H1 (cell line): ENCODE measurements around the gene TMCO1. TPM values are rescaled to one million over a fixed set of nuclear protein-coding genes. Genes with fewer than 3 reads are reported as not detected.

ENCODE experiments used
- CTCF ChIA-PET: fragments of 300-600 bp; sonication (Branson Sonifier 250); formaldehyde crosslinking; loops from one replicate; lab custom pipeline; 2021; ENCODE audit not compliant: partially characterized antibody; lab: Charles Lee
- POLR2A ChIA-PET: fragments of 300-600 bp; sonication (Branson Sonifier 250); formaldehyde crosslinking; loops from one replicate; lab custom pipeline; 2021; ENCODE audit warnings: inconsistent platforms; ENCODE audit not compliant: partially characterized antibody; lab: Charles Lee
- DNase-seq, 2 experiments: peaks; one replicate each; pipeline versions ENCODE4 v3.0.0 to v3.0.0-alpha.2; 2010 to 2022; ENCODE audit warnings: low spot score in 2 of 2, low read depth in 1 of 2, mixed read lengths in 1 of 2
- FAIRE-seq: peaks from 2 replicates; lab custom pipeline; 2011; peaks lifted over from hg19 to GRCh38; lab: Jason Lieb, UNC
- H2AFZ ChIP-seq: 2 replicates; pipeline ENCODE4 v1.8.1; 2012; ENCODE audit warnings: low read length, inconsistent platforms
- H2AK5ac ChIP-seq: 2 replicates; pipeline ENCODE4 v1.6.1; 2013; ENCODE audit warnings: low read depth, low read length
- H2BK120ac ChIP-seq: replicated peaks from 2 replicates; pipeline ENCODE3; 2013; ENCODE audit warnings: low read depth, low read length, inconsistent platforms
- H2BK12ac ChIP-seq: 2 replicates; pipeline ENCODE4 v1.6.1; 2013; ENCODE audit warnings: low read depth, low read length
- H2BK15ac ChIP-seq: 2 replicates; pipeline ENCODE4 v1.6.1; 2013; ENCODE audit warnings: low read length
- H2BK20ac ChIP-seq: 2 replicates; pipeline ENCODE4 v1.6.1; 2013; ENCODE audit warnings: low read length
- H2BK5ac ChIP-seq: 2 replicates; pipeline ENCODE4 v1.6.1; 2013; ENCODE audit warnings: low read depth, low read length
- H3K14ac ChIP-seq: 2 replicates; pipeline ENCODE4 v1.6.1; 2013; ENCODE audit warnings: inconsistent platforms; ENCODE audit not compliant: insufficient read length
- H3K18ac ChIP-seq: 2 replicates; pipeline ENCODE4 v1.6.1; 2013; ENCODE audit warnings: low read length; ENCODE audit errors: extremely low read depth
- H3K23ac ChIP-seq: 2 replicates; pipeline ENCODE4 v1.6.1; 2013; ENCODE audit warnings: inconsistent platforms; ENCODE audit not compliant: insufficient read length
- H3K23me2 ChIP-seq: 2 replicates; pipeline ENCODE4 v1.6.1; 2013; ENCODE audit warnings: low read depth, low read length
- H3K27ac ChIP-seq: 2 replicates; pipeline ENCODE4 v1.6.1; 2011; ENCODE audit warnings: low read depth, low read length, inconsistent platforms
- H3K27me3 ChIP-seq, 4 experiments: replicated peaks in 1 of 4; 1 replicate in 1 of 4; 2 replicates in 3 of 4; pipeline versions ENCODE4 v1.6.1 to v1.8.1; 2011 to 2013; ENCODE audit warnings: low read length in 3 of 4, mild to moderate bottlenecking in 3 of 4, inconsistent platforms in 2 of 4, mixed read lengths in 2 of 4, moderate library complexity in 1 of 4; ENCODE audit not compliant: control insufficient read depth in 3 of 4, insufficient read depth in 3 of 4; ENCODE audit errors: extremely low read depth in 1 of 4
- H3K36me3 ChIP-seq, 4 experiments: 2 replicates each; pipeline versions ENCODE4 v1.6.1 to v1.8.1; 2011 to 2013; ENCODE audit warnings: mild to moderate bottlenecking in 4 of 4, low read length in 3 of 4, moderate library complexity in 2 of 4, control low read depth in 1 of 4, inconsistent platforms in 1 of 4; ENCODE audit not compliant: insufficient read depth in 4 of 4, control insufficient read depth in 2 of 4
- H3K4ac ChIP-seq: replicated peaks from 2 replicates; pipeline ENCODE3; 2013; ENCODE audit warnings: low read length, low read depth, mixed read lengths, inconsistent platforms; ENCODE audit not compliant: insufficient read length
- H3K4me1 ChIP-seq, 4 experiments: replicated peaks in 1 of 4; 1 replicate in 1 of 4; 2 replicates in 3 of 4; pipeline versions ENCODE4 v1.6.1 to v1.8.1; 2011 to 2013; ENCODE audit warnings: low read length in 3 of 4, inconsistent platforms in 2 of 4, mixed read lengths in 1 of 4; ENCODE audit not compliant: insufficient read depth in 4 of 4, control insufficient read depth in 3 of 4
- H3K4me2 ChIP-seq, 2 experiments: 2 replicates each; pipeline versions ENCODE4 v1.6.1 to v1.8.1; 2011 to 2013; ENCODE audit warnings: low read depth in 2 of 2, low read length in 2 of 2, control low read depth in 1 of 2, inconsistent platforms in 1 of 2, mild to moderate bottlenecking in 1 of 2; ENCODE audit not compliant: insufficient read depth in 1 of 2
- H3K4me3 ChIP-seq, 4 experiments: fragments of 200-600, 300-600 bp in 1 of 4; sonication (generic), shearing (Covaris generic), sonication (Bioruptor Twin) in 1 of 4; 2 replicates each; pipeline versions ENCODE4 v1.5.1 to v1.8.1; 2011 to 2016; ENCODE audit warnings: low read length in 4 of 4, low read depth in 3 of 4, control low read depth in 2 of 4, inconsistent platforms in 2 of 4, mild to moderate bottlenecking in 2 of 4, mixed read lengths in 1 of 4, moderate library complexity in 1 of 4; ENCODE audit not compliant: insufficient read depth in 2 of 4; ENCODE audit errors: extremely low read depth in 1 of 4
- H3K56ac ChIP-seq: replicated peaks from 2 replicates; pipeline ENCODE3; 2013; ENCODE audit warnings: low read depth, mild to moderate bottlenecking, mixed read lengths, low read length, inconsistent platforms; ENCODE audit not compliant: insufficient read length
- H3K79me1 ChIP-seq: 2 replicates; pipeline ENCODE4 v1.6.1; 2013; ENCODE audit warnings: low read depth, low read length, control low read depth
- H3K79me2 ChIP-seq, 2 experiments: 2 replicates each; pipeline versions ENCODE4 v1.6.1 to v1.8.1; 2012 to 2013; ENCODE audit warnings: low read length in 2 of 2, mild to moderate bottlenecking in 2 of 2, inconsistent platforms in 1 of 2; ENCODE audit not compliant: insufficient read depth in 2 of 2, control insufficient read depth in 1 of 2
- H3K9ac ChIP-seq, 4 experiments: replicated peaks in 1 of 4; 1 replicate in 1 of 4; 2 replicates in 3 of 4; pipeline versions ENCODE4 v1.6.1 to v1.8.1; 2011 to 2013; ENCODE audit warnings: low read depth in 3 of 4, low read length in 3 of 4, control low read depth in 2 of 4, mild to moderate bottlenecking in 2 of 4, moderate library complexity in 2 of 4, inconsistent platforms in 1 of 4; ENCODE audit errors: extremely low read depth in 1 of 4
- H3K9me3 ChIP-seq, 2 experiments: 2 replicates each; pipeline versions ENCODE4 v1.6.1 to v1.8.1; 2012 to 2013; ENCODE audit warnings: mild to moderate bottlenecking in 2 of 2, moderate library complexity in 2 of 2, control low read depth in 1 of 2, inconsistent platforms in 1 of 2, low read depth in 1 of 2, low read length in 1 of 2, mixed read lengths in 1 of 2; ENCODE audit not compliant: insufficient read depth in 2 of 2
- H4K20me1 ChIP-seq, 2 experiments: replicated peaks in 1 of 2; 2 replicates each; pipeline versions ENCODE3 to v1.8.1; 2011 to 2013; ENCODE audit warnings: inconsistent platforms in 2 of 2, low read length in 2 of 2, mild to moderate bottlenecking in 1 of 2; ENCODE audit not compliant: insufficient read depth in 2 of 2, control insufficient read depth in 1 of 2
- H4K5ac ChIP-seq: 2 replicates; pipeline ENCODE4 v1.6.1; 2013; ENCODE audit warnings: low read length, low read depth, mixed read lengths, inconsistent platforms; ENCODE audit not compliant: insufficient read length
- H4K8ac ChIP-seq: 2 replicates; pipeline ENCODE4 v1.8.0; 2013; ENCODE audit warnings: mild to moderate bottlenecking, moderate library complexity, low read length, inconsistent platforms; ENCODE audit not compliant: insufficient read depth; ENCODE audit errors: extremely low read depth
- H4K91ac ChIP-seq: replicated peaks from 2 replicates; pipeline ENCODE3; 2013; ENCODE audit warnings: low read length, mixed read lengths, inconsistent platforms; ENCODE audit not compliant: insufficient read length
- CBX8 ChIP-seq: fragments of 300-800, 300-1000 bp; sonication (generic); IDR thresholded peaks from 2 replicates; pipeline ENCODE4 v1.7.1; 2016; ENCODE audit warnings: low read depth, low read length, borderline replicate concordance
- CEBPB ChIP-seq: IDR thresholded peaks from 2 replicates; pipeline ENCODE4 v1.6.1; 2012; ENCODE audit warnings: low read depth, low read length
- CREB1 ChIP-seq: IDR thresholded peaks from 2 replicates; pipeline ENCODE4 v1.6.1; 2012; ENCODE audit warnings: inconsistent platforms
- CTBP2 ChIP-seq: IDR thresholded peaks from 2 replicates; pipeline ENCODE4 v1.7.0; 2011; ENCODE audit warnings: borderline replicate concordance, mild to moderate bottlenecking, moderate library complexity, mixed read lengths, low read length; ENCODE audit not compliant: insufficient read depth, insufficient read length
- FOSL1 ChIP-seq: IDR thresholded peaks from 2 replicates; pipeline ENCODE4 v1.6.1; 2011; ENCODE audit warnings: mild to moderate bottlenecking, low read depth, low read length, moderate library complexity; ENCODE audit not compliant: insufficient read depth
- GABPA ChIP-seq: IDR thresholded peaks from 2 replicates; pipeline ENCODE4 v1.6.1; 2011; ENCODE audit warnings: mild to moderate bottlenecking, low read length, moderate library complexity, borderline replicate concordance; ENCODE audit not compliant: insufficient read depth
- HDAC6 ChIP-seq: IDR thresholded peaks from one replicate; pipeline ENCODE4 v1.7.1; 2012; ENCODE audit warnings: low read depth, mild to moderate bottlenecking, inconsistent platforms, low read length, moderate library complexity
- KDM4A ChIP-seq: IDR thresholded peaks from one replicate; pipeline ENCODE4 v1.7.1; 2012; ENCODE audit warnings: low read depth, mild to moderate bottlenecking, moderate library complexity, low read length, inconsistent platforms; ENCODE audit not compliant: severe bottlenecking
- POLR2A ChIP-seq, 2 experiments: IDR thresholded peaks; 1 replicate in 1 of 2; 2 replicates in 1 of 2; pipeline ENCODE4 v1.6.1; 2011; ENCODE audit warnings: low read depth in 2 of 2, low read length in 2 of 2, mild to moderate bottlenecking in 2 of 2; ENCODE audit errors: control extremely low read depth in 1 of 2
- RBBP5 ChIP-seq: IDR thresholded peaks from 2 replicates; pipeline ENCODE4 v1.7.1; 2012; ENCODE audit warnings: low read depth, mild to moderate bottlenecking, inconsistent platforms, low read length, moderate library complexity, borderline replicate concordance
- SP1 ChIP-seq: IDR thresholded peaks from 2 replicates; pipeline ENCODE4 v1.6.1; 2011; ENCODE audit warnings: low read depth, low read length
- TAF1 ChIP-seq: IDR thresholded peaks from 2 replicates; pipeline ENCODE4 v1.6.1; 2011; ENCODE audit warnings: mild to moderate bottlenecking, low read depth, low read length
- TAF7 ChIP-seq: optimal IDR thresholded peaks from 2 replicates; pipeline ENCODE3; 2011; ENCODE audit warnings: low read depth, mild to moderate bottlenecking, inconsistent platforms, low read length, moderate library complexity, borderline replicate concordance
- ZNF274 ChIP-seq: IDR thresholded peaks from 2 replicates; pipeline ENCODE4 v1.7.0; 2012; ENCODE audit warnings: low read length, borderline replicate concordance; ENCODE audit errors: extremely low read depth
- WGBS, 2 experiments: shearing (Covaris generic) in 1 of 2; methylation state at CpG; one replicate each; pipeline versions ENCODE4 v1.1.6 to v1.1.7; 2013 to 2015; ENCODE audit warnings: low lambda C conversion rate in 2 of 2, mixed read lengths in 2 of 2, inconsistent platforms in 1 of 2, low coverage in 1 of 2, missing lambda C conversion rate in 1 of 2; ENCODE audit not compliant: insufficient replicate concordance in 2 of 2, insufficient coverage in 1 of 2, insufficient read length in 1 of 2; ENCODE audit errors: extremely low coverage in 1 of 2, missing lambda C conversion rate in 1 of 2; 5-methylcytosine and 5-hydroxymethylcytosine counted together
- polyA plus RNA-seq, 7 experiments: library from polyadenylated mRNA; depleted of rRNA in 3 of 7; stranded (reverse) in 5 of 7; unstranded in 2 of 7; fragments of >200 nt in 5 of 7; fragments of 200-250 nt in 2 of 7; gene quantifications; 1 replicate in 5 of 7; 2 replicates in 1 of 7; 4 replicates in 1 of 7; pipeline versions ENCODE4 v1.2.1 to v1.2.3, GENCODE V29; 2011 to 2013; ENCODE audit warnings: missing spikeins in 2 of 7, mixed read lengths in 2 of 7
- total RNA-seq: library from RNA; stranded (reverse); fragmentation: NEBNext Ultra II Directional; extraction: Animal tissue kit (Norgen Biotek cat#: 25700); gene quantifications from 2 replicates; pipeline ENCODE4 v1.2.1, GENCODE V29; 2021

The TMCO1 gene
- total and polyA plus RNA-seq, 2 of the 8 experiments (the other 6 are each of a cell fraction or from before 2014, with no cell fraction given), result 61.6 to 63.8 TPM

GRCh38 chr1:165793951-165794350 is 25.3 kb upstream of the TMCO1 start:
- 88% methylated on average over 2 of the region's 2 CpGs; no CpG with 5 or more reads in 1 of the 2 experiments for WGBS, 2 experiments
- FAIRE-seq (no peak), DNase-seq (no peak)
- no peak overlapping the region for H3K4me2 ChIP-seq
- no peak overlapping the region for H3K27ac ChIP-seq
- no peak overlapping the region for H2BK5ac ChIP-seq
- ChIA-PET POLR2A (no interaction called here), CTCF (interaction anchor here (0.7 kb wide), 2 partner anchors 27 to 405 kb away, joined by 3 read pairs; no protein-coding TSS in a partner anchor)
- H3K4me3 ChIP-seq, result no peak overlapping the region
- H3K4ac ChIP-seq, result no peak overlapping the region
- H2BK15ac ChIP-seq, result no peak overlapping the region
- H3K9me3 ChIP-seq, result no peaks in the 10 kb centered on the region
- H3K56ac ChIP-seq, result no peak overlapping the region
- no peaks in the 10 kb centered on the region for H3K79me1 ChIP-seq
- no peaks in the 10 kb centered on the region for H3K36me3 ChIP-seq
- no peak overlapping the region for H3K23ac ChIP-seq
- H2BK12ac ChIP-seq, result no peak overlapping the region
- no peak overlapping the region for H3K14ac ChIP-seq
- no peak overlapping the region for H2BK20ac ChIP-seq
- H2AFZ ChIP-seq, result no peak overlapping the region
- no peak overlapping the region for H4K8ac ChIP-seq
- no peak overlapping the region for H4K5ac ChIP-seq
- no peaks in the 10 kb centered on the region for H3K79me2 ChIP-seq
- H2AK5ac ChIP-seq, result no peak overlapping the region
- no peaks in the 10 kb centered on the region for H4K20me1 ChIP-seq
- H3K9ac ChIP-seq, result no peak overlapping the region
- H3K18ac ChIP-seq, result no peak overlapping the region
- H3K27me3 ChIP-seq, result no peaks in the 10 kb centered on the region
- H4K91ac ChIP-seq, result no peak overlapping the region
- no peaks in the 10 kb centered on the region for H3K4me1 ChIP-seq
- no peak overlapping the region for H2BK120ac ChIP-seq
- no peaks in the 10 kb centered on the region for H3K23me2 ChIP-seq
- TF ChIP-seq CTBP2 (no peak), KDM4A (no peak), FOSL1 (no peak), TAF7 (no peak), POLR2A (IDR thresholded peaks at IDR 0.05; ENCODE audit: control extremely low read depth in 1 of 2, low read depth in 2 of 2, low read length in 2 of 2) (no peak), SP1 (no peak), RBBP5 (no peak), GABPA (no peak), CREB1 (no peak), CEBPB (no peak), ZNF274 (no peak), TAF1 (no peak), CBX8 (no peak), HDAC6 (no peak)
